Dermis lymphatic vessel endothelial cell (primary cell): ENCODE results near the gene SMIM10. TPM values are rescaled to one million over a fixed set of nuclear protein-coding genes. Genes with fewer than 3 reads are reported as not detected.

Experiments
- total RNA-seq: library from RNA; depleted of rRNA; stranded (reverse); fragments of >200 nt; gene quantifications from 2 replicates; pipeline ENCODE4 v1.2.1, GENCODE V29; 2014

Gene SMIM10
- total RNA-seq, result 0.69 and 2.5 TPM in 2 replicates

DNA sequence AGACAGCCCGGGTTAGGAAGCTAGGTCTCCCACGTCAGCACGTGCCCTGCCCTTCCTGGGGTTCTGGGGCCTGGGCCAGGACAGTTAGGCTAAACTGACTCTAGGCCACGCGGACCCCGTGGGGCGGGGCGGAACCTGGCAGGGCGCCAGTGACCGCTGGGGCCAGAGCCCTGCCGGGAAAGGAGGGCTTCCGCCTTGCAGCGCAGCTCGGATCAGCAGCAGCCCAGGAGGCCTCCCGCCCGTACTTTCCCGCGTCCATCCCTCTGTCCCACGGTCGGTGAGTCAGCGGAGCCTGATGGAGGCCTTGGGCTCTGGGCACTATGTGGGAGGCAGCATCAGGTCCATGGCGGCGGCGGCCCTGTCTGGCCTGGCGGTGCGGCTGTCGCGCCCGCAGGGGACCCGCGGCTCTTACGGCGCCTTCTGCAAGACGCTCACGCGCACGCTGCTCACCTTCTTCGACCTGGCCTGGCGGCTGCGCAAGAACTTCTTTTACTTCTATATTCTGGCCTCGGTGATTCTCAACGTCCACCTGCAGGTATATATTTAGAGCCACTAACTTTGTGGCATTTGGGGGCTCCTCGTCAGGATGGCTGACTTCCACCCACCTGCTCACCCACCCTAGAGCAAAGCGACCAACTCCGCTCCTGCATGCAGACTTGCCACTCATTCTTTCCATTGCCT lies at the start of gene SMIM10:
Gene SMIM10, plus strand, starts transcription at position 191 of the 681 bp plus-strand sequence. Its CDS starts 105 bp downstream, at position 296.

Other genes starting within 250 kb of the SMIM10 start
- 4.7 and 5.4 TPM in 2 replicates for gene PABIR2, start 193.8 kb upstream of the SMIM10 start, total RNA-seq
- gene MOSPD1, start 75.7 kb upstream of the SMIM10 start, total RNA-seq, result 26.4 and 27.8 TPM in 2 replicates
- 4.0 and 4.3 TPM in 2 replicates for gene RTL8B, start 31.6 kb downstream of the SMIM10 start, total RNA-seq
- 11.9 and 21.9 TPM in 2 replicates for gene RTL8C, start 41.4 kb downstream of the SMIM10 start, total RNA-seq
- gene RTL8A, start 61.1 kb downstream of the SMIM10 start, total RNA-seq, result 3.4 and 4.2 TPM in 2 replicates
- gene SMIM10L2B, start 107.7 kb downstream of the SMIM10 start, total RNA-seq, result under 0.01 and 0.09 TPM in 2 replicates
- not detected in 2 replicates for gene ETDB, start 129.5 kb downstream of the SMIM10 start, total RNA-seq
- not detected in 2 replicates for gene CT55, start 180.4 kb downstream of the SMIM10 start, total RNA-seq